Measurements from ENCODE around the gene PREX1.
"Not testable (repeated sequence)": the region's sequence is repeated elsewhere in the genome, so short reads cannot be mapped to it uniquely, and the experiment has no call there.

Gene PREX1

GRCh38 chr20:48605364-48606171 is 222.2 kb downstream of the PREX1 start:
- no peak for DNase-seq (ENCODE audit: low read depth, low spot score)

GRCh38 chr20:48604936-48605335 is 222.9 kb downstream of the PREX1 start:
- no peak for DNase-seq (ENCODE audit: low read depth, low spot score)

DNA sequence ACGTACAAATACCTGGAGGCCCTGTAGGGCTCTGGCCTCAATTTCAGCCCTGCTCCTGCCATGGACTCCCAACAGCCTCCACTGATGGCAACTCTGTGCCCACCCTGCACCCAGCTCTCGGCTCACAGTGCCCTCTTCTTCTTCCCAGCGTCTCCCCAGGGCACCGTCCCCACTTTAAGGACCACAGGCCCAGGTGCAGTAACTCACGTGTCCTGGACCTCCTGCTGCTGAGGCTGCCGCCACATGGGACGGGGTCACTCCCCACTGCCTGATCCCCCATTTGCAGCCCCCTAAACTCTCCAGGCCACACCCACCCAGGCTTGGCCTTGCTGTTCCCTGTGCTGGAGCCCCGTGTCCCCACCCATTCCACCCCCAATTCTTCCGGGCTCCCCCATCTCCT is 223.4 kb downstream of the PREX1 start:
- DNase-seq (ENCODE audit: low read depth, low spot score): no peak

GRCh38 chr20:48603819-48604405 is 223.9 kb downstream of the PREX1 start:
- DNase-seq (ENCODE audit: low read depth, low spot score): no peak

DNA sequence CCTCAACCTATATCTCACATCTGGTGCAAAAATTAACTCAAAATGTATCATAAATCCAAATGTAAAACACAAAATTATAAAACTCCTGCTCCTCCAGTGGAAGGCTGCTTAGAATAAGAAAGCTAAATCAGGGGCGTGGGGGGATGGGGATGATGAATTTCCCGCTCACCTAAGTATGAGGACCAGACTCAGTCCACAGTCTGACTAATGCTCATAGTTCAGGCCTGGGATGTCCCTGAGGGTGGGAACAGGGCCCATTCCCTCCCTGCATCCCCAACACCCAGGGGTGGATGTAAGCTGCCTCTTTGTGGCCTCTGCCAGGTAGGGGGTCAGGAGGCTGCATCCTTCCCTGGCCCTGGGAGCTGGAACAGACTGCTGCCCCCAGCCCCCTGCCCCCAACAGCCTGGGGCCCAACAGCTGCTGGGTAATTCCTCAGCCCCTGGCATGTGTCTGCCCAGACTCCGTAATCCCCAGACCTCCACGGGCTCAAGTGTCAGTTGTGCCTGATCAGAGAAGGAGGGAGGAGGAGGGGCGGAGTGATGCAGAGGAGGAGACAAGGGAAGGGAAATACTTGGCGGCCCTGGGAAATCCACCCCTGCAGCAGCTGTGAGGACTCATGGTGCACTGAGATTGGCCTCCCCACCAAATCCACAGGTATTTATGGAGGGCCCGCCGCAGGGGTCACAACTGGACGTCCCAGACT is 224.5 kb downstream of the PREX1 start:
- DNase-seq (ENCODE audit: low read depth, low spot score): no peak

GRCh38 chr20:48601798-48602197 is 226.0 kb downstream of the PREX1 start:
- DNase-seq (ENCODE audit: low read depth, low spot score): no peak

DNA sequence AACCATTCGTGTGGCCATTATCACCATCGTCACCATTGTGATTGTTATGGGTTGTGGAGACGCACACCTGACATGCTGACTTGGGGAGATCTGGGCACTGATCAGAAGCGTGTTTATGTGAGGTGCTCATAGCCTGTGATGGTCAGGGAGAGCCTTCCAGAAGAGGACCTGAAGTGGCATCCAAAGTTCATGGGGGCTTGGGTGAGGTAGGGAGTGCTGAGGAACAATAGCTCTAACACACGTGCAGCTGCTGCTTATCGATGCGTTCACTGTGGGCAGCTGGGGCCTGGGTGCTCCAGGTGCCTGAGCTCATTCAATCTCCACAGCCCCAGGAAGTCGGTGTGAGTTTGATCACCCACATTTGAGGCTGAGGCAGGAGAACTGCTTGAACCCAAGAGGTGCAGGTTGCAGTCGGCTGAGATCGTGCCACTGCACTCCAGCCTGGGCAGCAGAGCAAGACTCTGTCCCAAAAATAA is 227.3 kb downstream of the PREX1 start:
- DNase-seq (ENCODE audit: low read depth, low spot score): no peak

DNA sequence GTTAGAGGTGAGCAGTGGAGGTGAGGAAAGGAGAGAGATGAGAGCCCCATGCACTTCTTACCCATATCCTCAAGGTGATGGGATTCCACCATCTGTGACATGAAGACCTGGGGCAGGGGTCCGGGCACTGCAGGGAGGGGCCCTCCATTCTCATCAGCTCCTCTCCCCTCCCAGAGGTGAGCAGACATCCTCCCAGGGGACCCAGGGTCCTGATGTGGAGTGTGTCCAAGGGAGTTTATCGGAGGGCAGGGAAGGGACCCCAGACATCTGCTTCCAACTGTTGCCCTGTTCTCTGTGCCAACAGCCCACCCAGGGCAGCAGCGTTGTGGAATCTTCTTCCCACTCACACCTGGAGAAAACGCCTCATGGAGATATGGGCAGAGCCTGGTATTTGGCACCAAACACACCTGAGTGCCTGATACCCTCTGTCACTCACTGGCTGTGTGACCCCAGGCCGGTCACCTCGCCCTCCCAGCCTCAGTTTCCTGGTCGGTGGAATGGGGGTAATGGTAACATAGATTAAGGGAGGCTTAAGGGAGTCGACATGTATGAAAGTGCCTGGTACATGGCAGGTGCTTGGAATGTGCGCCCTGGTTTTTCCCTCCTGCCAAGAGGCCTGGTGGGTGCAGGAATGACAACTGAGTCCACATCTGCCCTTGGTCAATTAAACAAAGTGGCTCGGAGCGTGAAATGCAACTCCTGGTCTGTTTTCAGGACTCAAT is 227.9 kb downstream of the PREX1 start:
- DNase-seq (ENCODE audit: low read depth, low spot score): no peak

- no peak for DNase-seq (ENCODE audit: low read depth, low spot score)
Observed at GRCh38 chr20:48599106-48599747, 228.6 kb downstream of the PREX1 start.

- DNase-seq (ENCODE audit: low read depth, low spot score): not testable (repeated sequence)
Observed at GRCh38 chr20:48598303-48598941, 229.4 kb downstream of the PREX1 start.

DNA sequence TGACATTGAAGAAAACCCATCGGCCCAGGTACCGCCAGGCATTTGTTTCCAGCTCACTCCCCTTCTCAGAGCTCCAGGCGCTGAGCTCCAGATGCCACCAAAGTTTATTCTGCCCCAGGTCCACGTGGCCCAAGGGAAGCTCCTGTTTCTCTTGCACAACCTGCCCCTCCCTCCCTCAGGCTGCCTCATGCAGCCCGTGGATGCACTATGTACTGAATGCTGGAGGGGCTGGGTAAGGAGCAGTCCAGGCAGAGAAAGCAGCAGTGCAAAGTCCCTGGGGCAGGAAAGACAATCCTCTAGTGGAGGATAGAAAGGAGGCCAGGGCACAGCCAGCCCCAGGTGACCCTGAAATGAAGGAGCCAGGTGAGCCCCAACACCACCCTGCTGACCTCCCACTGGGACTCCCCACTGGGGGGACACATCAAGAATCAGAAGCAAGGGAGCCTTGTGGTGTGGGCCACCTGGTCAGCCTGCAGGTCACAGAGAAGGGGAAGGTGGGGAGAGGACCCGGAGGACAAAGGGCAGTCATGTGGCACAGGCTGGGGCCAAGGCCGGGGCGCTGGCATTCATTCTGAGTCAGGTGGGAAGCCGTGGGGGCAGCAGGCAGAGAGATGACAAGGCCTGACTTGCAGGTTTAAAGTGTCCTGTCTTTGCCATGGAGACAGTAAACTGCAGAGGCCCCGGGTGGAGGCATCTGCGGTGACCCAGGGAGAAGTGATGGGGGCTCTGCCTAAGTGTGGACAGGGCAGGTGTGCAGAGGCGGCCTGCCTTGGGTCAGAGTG is 230.1 kb downstream of the PREX1 start:
- no peak for DNase-seq (ENCODE audit: low read depth, low spot score)

DNA sequence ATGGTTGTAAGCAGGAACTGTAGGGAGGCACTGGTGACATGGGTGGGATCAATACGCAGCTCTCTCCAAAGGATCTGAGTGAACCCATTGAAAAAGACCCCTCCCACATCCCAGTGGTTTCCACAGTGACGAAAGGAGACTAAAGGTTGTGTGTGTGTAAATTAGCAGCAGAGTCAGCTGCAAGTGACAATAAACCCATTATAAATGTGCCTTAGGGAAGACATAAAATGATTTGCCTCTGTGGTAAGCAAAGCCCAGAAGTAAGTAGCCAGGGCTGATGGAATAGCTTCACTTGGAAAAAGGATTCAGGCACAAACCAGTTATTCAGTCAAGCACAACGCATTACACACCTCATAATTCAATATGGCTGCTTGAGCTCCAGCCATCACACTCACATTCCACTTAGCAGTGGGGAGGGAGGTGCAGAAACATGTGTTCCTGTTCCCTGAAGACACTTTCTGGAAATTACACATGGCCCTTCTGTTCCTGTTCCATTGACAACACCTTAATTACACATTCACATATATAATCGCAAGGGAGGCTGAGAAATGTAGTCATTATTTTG is 231.4 kb downstream of the PREX1 start:
- DNase-seq (ENCODE audit: low read depth, low spot score): no peak

DNA sequence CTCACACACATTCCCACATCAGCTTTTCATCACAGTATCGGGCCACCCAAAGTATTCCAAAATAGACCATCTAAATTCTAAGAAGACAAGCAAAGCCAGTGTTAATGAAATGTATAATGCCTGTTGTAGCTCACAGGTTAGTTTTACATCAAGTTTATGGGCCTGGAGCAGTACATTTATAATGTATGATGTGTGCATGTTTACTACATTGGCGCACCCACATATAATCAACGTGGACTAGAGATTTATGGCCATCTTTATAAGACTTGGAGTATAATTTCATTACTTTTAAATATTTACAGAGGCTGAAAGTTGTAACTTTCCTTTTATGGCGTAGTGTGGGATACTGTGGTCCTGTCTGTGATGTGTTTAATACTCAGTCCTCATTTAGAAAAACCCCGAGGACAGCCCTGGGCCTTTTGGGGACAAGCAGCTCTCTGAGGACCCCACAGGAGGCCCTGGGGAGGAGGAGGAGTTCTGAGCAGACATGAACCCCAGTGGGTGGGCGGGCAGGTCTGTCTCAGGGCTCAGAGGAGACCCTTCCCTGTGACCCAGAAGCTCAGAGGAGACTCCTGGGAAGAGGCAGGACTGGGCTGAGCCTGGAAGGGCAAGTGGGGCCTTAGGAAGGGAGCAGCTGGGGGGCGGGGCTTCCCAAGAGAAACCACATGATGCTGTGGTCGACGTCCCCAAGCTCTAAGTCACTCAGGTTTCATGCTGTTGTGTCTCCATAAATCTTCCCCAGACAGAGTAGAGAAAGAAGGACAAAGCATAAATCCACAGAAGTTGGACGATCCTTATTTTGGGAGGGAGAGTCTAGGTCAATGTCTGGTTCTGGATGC is 232.1 kb downstream of the PREX1 start:
- no peak for DNase-seq (ENCODE audit: low read depth, low spot score)

GRCh38 chr20:48594533-48594932 is 233.3 kb downstream of the PREX1 start:
- no peak for DNase-seq (ENCODE audit: low read depth, low spot score)

- no peak for DNase-seq (ENCODE audit: low read depth, low spot score)
Observed at GRCh38 chr20:48592107-48592940, 235.5 kb downstream of the PREX1 start.

- DNase-seq (ENCODE audit: low read depth, low spot score): no peak
Observed at GRCh38 chr20:48586730-48587129, 241.1 kb downstream of the PREX1 start.

DNA sequence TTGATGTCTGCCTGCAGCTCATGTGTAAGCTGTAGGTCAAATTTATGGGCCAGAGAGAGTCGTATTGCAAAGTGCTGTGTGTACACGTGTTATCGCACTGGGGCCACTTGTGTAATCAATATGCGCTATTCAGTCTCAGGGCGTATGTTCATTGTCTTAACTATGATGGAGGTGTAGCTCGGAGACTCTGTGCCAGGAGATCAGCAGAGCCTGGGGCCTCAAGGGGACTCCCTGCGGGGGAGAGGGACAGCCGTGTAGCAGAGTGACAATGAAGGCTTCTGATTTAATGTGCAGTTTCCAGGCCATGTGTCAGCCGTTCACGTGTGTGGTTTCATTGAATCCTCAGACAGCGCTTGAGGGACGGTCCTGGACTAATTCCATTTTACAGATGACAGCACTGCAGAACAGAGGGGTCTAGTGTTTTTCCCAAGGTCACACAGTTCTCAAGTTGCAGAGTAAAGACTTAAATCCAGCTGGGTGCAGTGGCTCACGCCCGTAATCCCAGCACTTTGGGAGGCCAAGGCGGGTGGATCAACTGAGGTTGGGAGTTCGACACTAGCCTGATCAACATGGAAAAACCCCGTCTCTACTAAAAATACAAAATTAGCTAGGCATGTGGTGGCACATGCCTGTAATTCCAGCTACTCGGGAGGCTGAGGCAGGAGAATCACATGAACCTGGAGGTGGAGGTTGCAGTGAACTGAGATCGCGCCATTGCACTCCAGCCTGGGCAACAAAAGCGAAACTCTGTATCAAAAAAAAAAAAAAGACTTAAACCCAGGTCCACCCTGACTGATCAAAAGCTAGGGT is 242.5 kb downstream of the PREX1 start:
- no peak for DNase-seq (ENCODE audit: low read depth, low spot score)

Data from iPS DF 19.7 (cell line).